GM12891 (cell line): ENCODE results near the gene SYNPR.
"Not testable (repeated sequence)": the region's sequence is repeated elsewhere in the genome, so short reads cannot be mapped to it uniquely, and the experiment has no call there.

ENCODE experiments used
- DNase-seq: peaks from one replicate; pipeline ENCODE4 v3.0.0; 2011; ENCODE audit warnings: low spot score; ENCODE audit not compliant: insufficient read length
- FAIRE-seq: peaks from 2 replicates; lab custom pipeline; 2011; peaks lifted over from hg19 to GRCh38; lab: Jason Lieb, UNC
- PAX5 ChIP-seq: IDR thresholded peaks from 2 replicates; pipeline ENCODE4 v1.6.1; 2011; ENCODE audit warnings: low read length, moderate library complexity, mild to moderate bottlenecking; ENCODE audit not compliant: insufficient read depth, severe bottlenecking
- POLR2A ChIP-seq: IDR thresholded peaks from 2 replicates; pipeline ENCODE4 v1.6.1; 2011; ENCODE audit warnings: low read depth, low read length, control low read depth
- POLR2AphosphoS5 ChIP-seq: IDR thresholded peaks from 2 replicates; pipeline ENCODE4 v1.6.1; 2011; ENCODE audit warnings: low read depth, low read length, control low read depth
- POU2F2 ChIP-seq: IDR thresholded peaks from 2 replicates; pipeline ENCODE4 v1.6.1; 2011; ENCODE audit warnings: low read depth, mild to moderate bottlenecking, control low read depth, low read length, moderate library complexity
- SPI1 ChIP-seq: IDR thresholded peaks from 2 replicates; pipeline ENCODE4 v1.6.1; 2011; ENCODE audit warnings: low read depth, low read length, control low read depth
- TAF1 ChIP-seq: IDR thresholded peaks from 2 replicates; pipeline ENCODE4 v1.6.1; 2011; ENCODE audit warnings: low read depth, low read length, control low read depth

Gene SYNPR

DNA sequence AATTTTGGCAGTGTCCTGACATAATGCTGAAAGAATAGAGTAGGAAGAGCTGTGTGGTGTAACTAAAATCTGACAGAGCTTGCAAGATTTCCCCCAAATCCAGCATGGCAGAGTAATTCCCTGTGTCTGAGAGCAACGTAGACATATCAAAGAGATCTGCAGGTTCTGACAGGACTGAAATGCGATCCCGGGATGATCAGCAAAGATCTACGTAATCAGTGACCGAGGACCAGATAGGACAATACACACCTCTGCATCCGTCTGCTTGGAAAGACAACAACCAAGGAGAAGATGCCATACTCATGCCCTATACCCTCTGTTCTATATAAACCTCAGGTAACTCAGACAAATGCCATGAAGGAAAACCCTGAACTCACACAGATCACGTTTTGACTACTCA, 26.6 kb upstream of the SYNPR start:
- FAIRE-seq, result no peak
- DNase-seq, result no peak
- TF ChIP-seq TAF1 (no peak), POU2F2 (no peak), SPI1 (no peak), POLR2A (no peak), PAX5 (no peak), POLR2AphosphoS5 (no peak)

DNA sequence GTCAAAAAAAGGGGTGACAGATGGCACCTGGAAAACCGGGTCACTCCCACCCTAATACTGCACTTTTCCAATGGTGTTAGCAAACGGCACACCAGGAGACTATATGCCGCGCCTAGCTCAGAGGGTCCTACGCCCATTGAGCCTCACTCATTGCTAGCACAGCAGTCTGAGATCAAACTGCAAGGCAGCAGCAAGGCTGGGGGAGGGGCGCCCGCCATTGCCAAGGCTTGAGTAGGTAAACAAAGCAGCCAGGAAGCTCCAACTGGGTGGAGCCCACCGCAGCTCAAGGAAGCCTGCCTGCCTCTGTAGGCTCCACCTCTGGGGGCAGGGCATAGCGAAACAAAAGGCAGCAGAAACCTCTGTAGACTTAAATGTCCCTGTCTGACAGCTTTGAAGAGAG, 22.3 kb upstream of the SYNPR start:
- FAIRE-seq, DNase-seq: not testable (repeated sequence)

DNA sequence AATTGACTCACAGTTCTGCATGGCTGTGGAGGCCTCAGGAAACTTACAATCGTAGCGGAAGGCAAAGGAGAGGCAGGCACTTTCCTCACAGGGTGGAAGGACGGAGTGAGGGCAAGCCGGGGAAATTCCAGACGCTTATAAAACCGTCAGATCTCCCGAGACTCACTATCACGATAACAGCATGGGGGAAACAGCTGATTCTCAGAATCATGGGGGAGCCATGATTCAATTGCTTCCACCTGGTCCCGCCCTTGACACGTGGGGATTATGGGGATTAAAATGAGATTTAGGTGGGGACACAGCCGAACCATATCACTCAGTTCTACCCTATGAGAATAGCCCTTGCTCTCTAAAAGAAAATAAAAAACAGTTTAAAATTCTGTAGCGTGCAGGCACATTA, 13.4 kb upstream of the SYNPR start:
- FAIRE-seq (no peak), DNase-seq (no peak)
- TF ChIP-seq POLR2AphosphoS5, result no peak
- TF ChIP-seq SPI1, result no peak
- no peak for TF ChIP-seq PAX5
- TF ChIP-seq TAF1, result no peak
- TF ChIP-seq POLR2A, result no peak
- no peak for TF ChIP-seq POU2F2

DNA sequence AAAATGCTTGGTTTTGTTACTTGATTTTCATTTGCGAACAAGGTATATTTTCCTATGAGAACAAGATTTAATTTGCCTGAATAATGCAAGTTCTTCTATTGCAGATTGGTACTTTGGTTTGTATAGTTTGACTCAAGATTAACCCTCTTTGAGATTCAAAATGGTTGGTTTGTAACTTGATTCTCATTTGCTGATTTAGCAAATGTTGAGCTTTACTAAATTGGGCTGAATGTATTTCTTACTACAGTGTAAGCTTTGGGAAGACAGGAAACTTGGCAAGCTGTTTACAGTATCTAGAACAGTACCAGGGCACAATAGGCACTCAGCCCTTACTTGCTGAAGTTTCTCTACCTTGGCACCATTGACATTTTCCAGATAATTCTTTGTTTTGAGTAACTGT, 3.7 kb upstream of the SYNPR start:
- no peak for DNase-seq
- FAIRE-seq, result no peak

DNA sequence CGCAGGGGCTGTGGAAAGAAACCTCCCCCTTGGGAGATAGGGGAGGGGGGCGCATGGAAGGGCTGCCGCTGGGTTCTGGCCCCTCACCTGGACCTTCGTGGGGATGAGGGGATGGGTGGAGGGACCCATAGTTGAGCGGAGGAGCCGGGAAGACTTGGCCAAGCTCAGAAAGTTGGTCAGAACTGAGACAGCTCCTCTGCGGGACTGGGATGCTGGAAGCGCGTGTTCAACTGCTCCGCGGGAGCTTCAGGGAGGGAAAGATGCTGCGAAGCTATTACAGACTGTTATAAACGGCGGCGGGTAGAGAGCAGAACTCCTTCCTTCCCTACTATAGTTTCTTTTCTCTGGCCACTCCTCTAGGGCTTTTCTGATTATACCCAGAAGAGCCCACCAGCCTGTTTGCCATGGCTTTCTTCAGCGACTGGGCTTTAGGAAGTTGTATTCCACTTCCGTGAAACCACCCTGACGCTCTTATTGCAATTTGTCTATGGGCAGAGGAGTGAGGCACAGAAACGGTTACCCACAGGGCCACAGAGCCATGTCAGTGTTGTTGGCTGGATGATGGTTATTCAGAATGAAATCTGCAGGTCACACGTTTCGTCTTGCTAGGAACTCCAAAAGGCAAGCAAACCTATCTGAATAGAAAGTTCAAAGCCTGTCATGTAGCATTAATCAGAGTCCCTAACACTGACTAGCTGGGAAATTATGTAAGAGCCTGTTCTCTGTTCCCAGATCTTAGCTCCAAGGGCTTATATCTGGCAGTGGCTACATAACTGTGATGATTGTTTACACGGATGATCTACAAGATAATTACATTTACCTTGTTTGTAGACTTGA, 1.1 kb downstream of the SYNPR start:
- TF ChIP-seq POU2F2, result no peak
- no peak for TF ChIP-seq POLR2AphosphoS5
- TF ChIP-seq PAX5, result no peak
- no peak for TF ChIP-seq TAF1
- TF ChIP-seq POLR2A, result no peak
- no peak for TF ChIP-seq SPI1
- DNase-seq (no peak), FAIRE-seq (no peak)

More for the DNA sequence above, 3.7 kb upstream of the SYNPR start:
- TF ChIP-seq POLR2A (no peak), POU2F2 (no peak)

DNA sequence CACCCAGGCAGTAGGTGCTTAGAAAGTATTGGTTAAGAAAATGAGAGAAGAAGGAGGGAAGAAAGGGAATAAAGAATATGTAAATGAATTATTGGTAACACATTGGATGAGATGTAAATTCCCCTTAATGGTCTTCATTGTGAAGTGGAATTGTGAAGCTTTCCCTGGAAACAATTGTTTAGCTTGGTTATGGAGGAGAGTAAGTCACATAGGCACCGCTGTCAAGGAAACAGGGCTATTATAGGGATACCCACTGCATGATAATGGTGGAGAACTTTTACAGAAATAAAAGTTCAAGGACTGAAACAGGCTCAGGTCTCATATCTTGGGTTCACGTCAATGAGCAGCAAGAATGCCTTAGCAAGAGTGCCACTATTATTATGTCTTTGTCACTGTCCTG, 9.5 kb downstream of the SYNPR start:
- no peak for DNase-seq
- FAIRE-seq, result no peak
- no peak for TF ChIP-seq POLR2AphosphoS5
- no peak for TF ChIP-seq POU2F2
- TF ChIP-seq POLR2A, result no peak
- TF ChIP-seq TAF1, result no peak
- no peak for TF ChIP-seq SPI1
- no peak for TF ChIP-seq PAX5

DNA sequence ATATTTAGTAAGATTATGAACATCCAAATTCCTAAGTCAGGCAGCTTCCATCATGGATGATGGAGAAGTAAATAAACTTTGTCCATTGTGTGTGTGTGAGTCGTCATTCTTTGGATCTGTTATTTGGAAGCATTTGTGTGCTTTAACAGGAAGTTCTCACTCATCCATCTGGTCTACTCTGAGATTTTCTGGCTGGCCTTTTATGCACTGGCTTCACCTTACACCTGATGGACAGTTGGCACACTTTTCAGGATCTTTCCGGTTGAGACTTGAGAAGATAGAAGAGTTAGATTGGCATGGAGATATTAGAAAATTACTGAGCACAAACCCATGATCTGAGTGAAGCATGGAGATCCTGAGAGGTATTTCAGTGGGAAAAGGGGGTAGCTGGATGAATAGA, 12.6 kb downstream of the SYNPR start:
- DNase-seq, result no peak
- FAIRE-seq, result no peak
- TF ChIP-seq PAX5 (no peak), POU2F2 (no peak), TAF1 (no peak), POLR2AphosphoS5 (no peak), POLR2A (no peak), SPI1 (no peak)

DNA sequence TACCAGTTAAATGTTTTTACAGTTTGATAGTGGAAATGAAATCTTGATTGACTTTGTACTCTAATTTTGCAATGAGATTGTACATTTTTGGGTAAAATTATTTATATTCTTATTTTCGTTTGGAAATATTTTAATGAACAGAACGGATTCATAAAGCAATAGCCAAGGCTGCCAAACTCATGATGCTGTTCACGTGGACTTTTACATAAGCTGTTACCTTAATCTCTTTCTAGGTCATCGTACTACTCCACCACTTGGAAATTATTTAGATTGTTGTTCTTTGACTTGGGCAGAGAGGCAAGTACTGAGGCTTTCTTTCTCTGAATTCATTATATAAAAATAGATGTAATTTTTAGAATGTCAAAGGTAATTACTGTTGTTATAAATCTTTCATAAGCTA, 16.2 kb downstream of the SYNPR start:
- FAIRE-seq (no peak), DNase-seq (no peak)
- TF ChIP-seq POU2F2 (no peak), SPI1 (no peak), POLR2AphosphoS5 (no peak), TAF1 (no peak), PAX5 (no peak), POLR2A (no peak)

DNA sequence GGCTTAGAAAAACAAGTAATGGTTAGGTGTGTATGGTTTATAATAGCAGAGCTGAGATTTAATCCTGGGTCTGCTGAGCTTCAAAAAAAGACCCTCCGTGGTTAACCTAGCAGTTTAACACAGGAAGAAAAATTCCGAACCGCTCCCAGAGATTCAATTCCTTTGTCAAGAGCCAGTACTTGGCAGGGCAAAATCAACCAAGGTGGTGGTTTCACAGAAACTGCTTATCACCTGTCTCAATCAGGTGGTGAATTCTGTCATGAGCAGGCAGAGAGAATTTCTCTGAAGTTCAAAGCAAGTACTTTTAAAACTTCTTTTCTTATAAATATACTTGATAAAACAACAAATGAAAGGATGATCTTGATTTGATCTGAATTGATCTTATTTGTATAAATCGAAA, 17.2 kb downstream of the SYNPR start:
- DNase-seq (no peak), FAIRE-seq (no peak)
- no peak for TF ChIP-seq TAF1
- no peak for TF ChIP-seq POLR2A
- TF ChIP-seq SPI1, result no peak
- TF ChIP-seq PAX5, result no peak

DNA sequence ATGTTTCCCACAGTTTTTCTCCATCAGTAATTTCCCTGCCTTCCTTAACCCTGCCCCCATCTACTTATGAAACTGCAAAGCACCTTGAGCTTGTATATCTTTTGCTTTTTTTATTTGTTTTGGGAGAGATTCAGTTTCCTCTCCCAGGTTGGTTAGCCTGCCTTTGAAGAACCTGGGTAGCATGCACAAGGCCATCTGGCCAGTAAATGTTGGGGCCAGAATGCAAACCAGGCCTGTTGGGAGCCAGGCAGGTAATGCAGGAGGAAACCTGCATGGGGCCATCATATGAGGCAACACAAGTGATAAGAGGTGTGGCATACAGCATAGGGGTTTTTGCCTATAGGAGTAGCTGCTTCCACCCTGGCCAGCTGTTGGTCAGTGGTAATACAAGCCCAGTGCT, 17.7 kb downstream of the SYNPR start:
- no peak for FAIRE-seq
- DNase-seq, result no peak
- TF ChIP-seq SPI1 (no peak), PAX5 (no peak), POLR2A (no peak), TAF1 (no peak)

DNA sequence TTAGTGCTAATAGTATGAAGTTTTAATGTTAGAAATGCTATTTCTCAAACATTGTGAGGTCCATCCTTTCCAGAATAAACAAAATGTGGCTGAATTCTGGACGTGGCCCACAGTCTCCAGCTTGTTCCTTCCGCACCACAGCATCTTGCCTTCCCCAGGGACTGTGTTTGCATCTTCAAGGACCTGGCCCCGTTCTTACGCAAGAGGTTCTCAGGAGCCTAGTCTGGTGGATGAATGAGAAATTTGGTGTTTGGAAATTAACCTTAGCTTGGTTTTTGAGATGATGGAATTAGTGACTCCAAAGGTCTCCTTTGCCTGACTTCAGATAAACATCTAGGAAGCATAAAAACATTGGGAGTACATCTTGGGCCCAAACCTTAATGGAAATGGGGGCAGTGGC, 18.1 kb downstream of the SYNPR start:
- TF ChIP-seq POU2F2, result no peak
- TF ChIP-seq TAF1, result no peak
- TF ChIP-seq PAX5, result no peak
- no peak for TF ChIP-seq POLR2A
- no peak for TF ChIP-seq SPI1
- no peak for TF ChIP-seq POLR2AphosphoS5
- no peak for DNase-seq

More for the DNA sequence above, 18.1 kb downstream of the SYNPR start:
- no peak for FAIRE-seq
